GM23248 (cell line): Measurements from ENCODE around the gene ACP1.

Source experiments
- EZH2 ChIP-seq: fragments of 200-600 bp; sonication (generic); IDR thresholded peaks from 2 replicates; pipeline ENCODE4 v1.6.1; 2018; ENCODE audit warnings: antibody characterized with exemption, mild to moderate bottlenecking; ENCODE audit not compliant: insufficient read depth, poor library complexity, severe bottlenecking
- EZH2phosphoT487 ChIP-seq: fragments of 200-600 bp; sonication (generic); IDR thresholded peaks from 2 replicates; pipeline ENCODE4 v1.6.1; 2018; ENCODE audit warnings: antibody characterized with exemption, moderate library complexity, mild to moderate bottlenecking, low read depth; ENCODE audit not compliant: insufficient read depth

GRCh38 chr2:283996-284794 is 19.4 kb downstream of the ACP1 start:
- TF ChIP-seq EZH2 (no peak), EZH2phosphoT487 (no peak)
